Spleen (tissue), 11 donors: Measurements from ENCODE around the gene PCNX3. TPM values are rescaled to one million over a fixed set of nuclear protein-coding genes. Genes with fewer than 3 reads are reported as not detected.
A peak's percentile ranks its signal among the peaks of the same experiment; 100 is the strongest.

Experiments used
- DNase-seq: peaks from one replicate; pipeline ENCODE4 v3.0.0-alpha.2; 2020
- H3K27ac ChIP-seq, 8 donors: fragments of 200-600 bp; sonication (generic) in 7 of 8; 1 replicate in 4 of 8; 2 replicates in 4 of 8; pipeline versions ENCODE4 v1.5.0 to v1.8.0; 2016 to 2021; ENCODE audit warnings: inconsistent platforms in 4 of 8, mild to moderate bottlenecking in 4 of 8, moderate library complexity in 1 of 8
- H3K27me3 ChIP-seq, 7 donors: fragments of 200-600 bp; sonication (generic) in 6 of 7; replicated peaks in 1 of 7; 1 replicate in 4 of 7; 2 replicates in 3 of 7; pipeline versions ENCODE4 v1.5.0 to v1.8.0; 2016 to 2021; ENCODE audit warnings: inconsistent platforms in 3 of 7, mild to moderate bottlenecking in 1 of 7
- H3K36me3 ChIP-seq, 6 donors: fragments of 200-600 bp; sonication (generic) in 5 of 6; 1 replicate in 4 of 6; 2 replicates in 2 of 6; pipeline versions ENCODE4 v1.5.0 to v1.8.0; 2016 to 2021; ENCODE audit warnings: inconsistent platforms in 2 of 6
- H3K4me1 ChIP-seq, 6 donors: fragments of 200-600 bp; sonication (generic) in 5 of 6; 1 replicate in 3 of 6; 2 replicates in 3 of 6; pipeline versions ENCODE4 v1.5.0 to v1.8.0; 2016 to 2021; ENCODE audit warnings: inconsistent platforms in 3 of 6
- H3K4me3 ChIP-seq, 8 donors: fragments of 200-600 bp; sonication (generic) in 7 of 8; 1 replicate in 4 of 8; 2 replicates in 4 of 8; pipeline versions ENCODE4 v1.5.0 to v1.8.0; 2016 to 2021; ENCODE audit warnings: inconsistent platforms in 4 of 8, mild to moderate bottlenecking in 4 of 8, moderate library complexity in 2 of 8
- H3K9me3 ChIP-seq, 8 donors: fragments of 200-600 bp; sonication (generic) in 7 of 8; 1 replicate in 4 of 8; 2 replicates in 4 of 8; pipeline versions ENCODE4 v1.5.0 to v1.8.0; 2016 to 2021; ENCODE audit warnings: inconsistent platforms in 4 of 8
- POLR2A ChIP-seq, 3 donors: fragments of 450-650 bp; IDR thresholded peaks; one replicate each; pipeline ENCODE4 v1.5.1; 2017; ENCODE audit warnings: antibody characterized with exemption in 3 of 3, mild to moderate bottlenecking in 1 of 3
- POLR2AphosphoS5 ChIP-seq, 3 donors: sonication (generic); formaldehyde crosslinking; IDR thresholded peaks; one replicate each; pipeline ENCODE4 v1.5.1; 2017; ENCODE audit warnings: antibody characterized with exemption in 3 of 3
- WGBS, 5 donors: extraction: QIAGEN DNeasy Blood & Tissue Kit in 3 of 5; methylation state at CpG; one replicate each; pipeline versions ENCODE4 v1.1.5 to v1.1.7; 2013 to 2018; 5-methylcytosine and 5-hydroxymethylcytosine counted together
- intact Hi-C: fragments of 100-400 bp; cut with DNase I; formaldehyde crosslinking; loops from one replicate; pipeline ENCODE4 v1.15.0; 2023; ENCODE audit warnings: low total_unique reads
- polyA plus RNA-seq, 3 donors: library from polyadenylated mRNA; stranded (reverse); fragments of 200-250 nt; gene quantifications; one replicate each; pipeline ENCODE4 v1.2.1, GENCODE V29; 2013
- total RNA-seq, 7 donors: library from RNA; depleted of rRNA in 3 of 7; stranded (reverse); fragments of >200 nt in 3 of 7; fragmentation: NEBNext Ultra II Directional in 4 of 7; extraction: Animal tissue kit (Norgen Biotek cat#: 25700) in 4 of 7; gene quantifications; one replicate each; pipeline versions ENCODE4 v1.1.0 to v1.2.1, GENCODE V29; 2016 to 2021
- TF ChIP-seq, protein P1 (sequence below), 11 experiments: fragments of 200-600 bp in 7 of 11; fragments of 450-650 bp in 4 of 11; sonication (generic) in 4 of 11; IDR thresholded peaks in 8 of 11; conservative IDR thresholded peaks in 3 of 11; 1 replicate in 7 of 11; 2 replicates in 4 of 11; pipeline versions ENCODE4 v1.4.0 to v1.8.0; 2016 to 2021; ENCODE audit warnings: antibody characterized with exemption in 11 of 11, inconsistent platforms in 4 of 11, mild to moderate bottlenecking in 1 of 11
- donor health status: healthy with polysubstance abuse.
- donor health status: DM: no; HTN: no; CAD: no; lungs with moderate emphysema.
- donor health status: DM: no; HTN: no; CAD: no.
- donor health status: Bipolar disorder and iron deficiency.
- donor health status: healthy.
- donor health status: DM: no; HTN: no; CAD: no.
- donor health status: DM: yes; HTN: yes; CAD: no.

The PCNX3 gene
- total and polyA plus RNA-seq, 10 donors = 9.2 to 51.3 (median 46.9) TPM

GRCh38 chr11:65646288-65646957, 30.8 kb downstream of the PCNX3 start:
- Histone ChIP-seq H3K4me3 (peak overlapping the region in 2 of 8 donors; percentile 28 to 56), H3K4me1 (peaks cover 20 to 92% (median 59%) of the 10 kb centered on the region in 6 donors), H3K27me3 (no peaks in the 10 kb centered on the region), H3K36me3 (peaks cover 10 to 100% (median 95%) of the 10 kb centered on the region in 6 donors), H3K9me3 (no peaks in the 10 kb centered on the region), H3K27ac (peak overlapping the region in 5 of 8 donors; percentile 25 to 79 (median 69))
- WGBS, 5 donors = 94 to 97% (median 95%) methylated on average over 24 to 68 of the region's 68 CpGs
- DNase-seq = peak; percentile 74
- intact Hi-C loops = no loop called here
- TF ChIP-seq, protein P1, sequence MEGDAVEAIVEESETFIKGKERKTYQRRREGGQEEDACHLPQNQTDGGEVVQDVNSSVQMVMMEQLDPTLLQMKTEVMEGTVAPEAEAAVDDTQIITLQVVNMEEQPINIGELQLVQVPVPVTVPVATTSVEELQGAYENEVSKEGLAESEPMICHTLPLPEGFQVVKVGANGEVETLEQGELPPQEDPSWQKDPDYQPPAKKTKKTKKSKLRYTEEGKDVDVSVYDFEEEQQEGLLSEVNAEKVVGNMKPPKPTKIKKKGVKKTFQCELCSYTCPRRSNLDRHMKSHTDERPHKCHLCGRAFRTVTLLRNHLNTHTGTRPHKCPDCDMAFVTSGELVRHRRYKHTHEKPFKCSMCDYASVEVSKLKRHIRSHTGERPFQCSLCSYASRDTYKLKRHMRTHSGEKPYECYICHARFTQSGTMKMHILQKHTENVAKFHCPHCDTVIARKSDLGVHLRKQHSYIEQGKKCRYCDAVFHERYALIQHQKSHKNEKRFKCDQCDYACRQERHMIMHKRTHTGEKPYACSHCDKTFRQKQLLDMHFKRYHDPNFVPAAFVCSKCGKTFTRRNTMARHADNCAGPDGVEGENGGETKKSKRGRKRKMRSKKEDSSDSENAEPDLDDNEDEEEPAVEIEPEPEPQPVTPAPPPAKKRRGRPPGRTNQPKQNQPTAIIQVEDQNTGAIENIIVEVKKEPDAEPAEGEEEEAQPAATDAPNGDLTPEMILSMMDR (IDR thresholded peaks at IDR 0.05 in 8 of 11, conservative IDR thresholded peaks at IDR 0.05 in 3 of 11) = no peak
- TF ChIP-seq POLR2A (IDR thresholded peaks at IDR 0.05) (no peak), POLR2AphosphoS5 (IDR thresholded peaks at IDR 0.05) (peak in 2 of 3 donors; percentile 49 to 53)

DNA sequence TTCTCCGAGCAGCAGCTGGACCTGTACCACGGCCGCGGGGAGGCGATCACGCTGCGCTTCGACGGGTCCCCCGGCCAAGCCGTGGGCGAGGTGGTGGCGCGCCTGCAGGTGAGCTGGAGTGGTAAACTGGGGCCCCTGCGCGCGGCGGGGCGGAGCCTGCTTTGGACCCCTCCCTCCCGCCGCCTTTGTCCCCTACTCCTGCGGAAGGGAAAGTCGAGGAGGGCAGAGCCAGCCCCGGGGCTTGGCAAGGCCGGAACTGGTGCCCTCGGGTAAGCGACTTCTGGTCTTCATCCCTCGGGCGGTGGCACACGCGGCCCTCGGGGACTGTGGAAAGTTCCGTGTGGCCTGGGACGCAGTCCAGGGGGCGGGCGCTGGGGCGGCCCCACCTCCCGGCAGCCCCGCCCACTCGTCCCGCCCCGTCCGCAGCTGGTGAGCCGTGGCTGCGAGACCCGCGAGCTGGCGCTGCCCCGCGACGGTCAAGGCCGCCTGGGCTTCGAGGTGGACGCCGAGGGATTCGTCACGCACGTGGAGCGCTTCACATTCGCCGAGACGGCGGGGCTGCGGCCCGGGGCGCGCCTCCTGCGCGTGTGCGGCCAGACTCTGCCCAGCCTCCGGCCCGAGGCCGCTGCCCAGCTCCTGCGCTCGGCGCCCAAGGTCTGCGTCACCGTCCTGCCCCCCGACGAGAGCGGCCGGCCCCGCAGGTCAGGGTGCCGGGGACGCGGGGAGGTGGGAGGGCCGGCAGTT, 31.6 kb downstream of the PCNX3 start:
- Histone ChIP-seq H3K4me1 (peaks cover 20 to 92% (median 59%) of the 10 kb centered on the region in 6 donors), H3K27me3 (no peaks in the 10 kb centered on the region), H3K4me3 (peak overlapping the region in 4 of 8 donors; percentile 1 to 56 (median 31)), H3K27ac (peak overlapping the region in 6 of 8 donors; percentile 25 to 79 (median 55)), H3K9me3 (no peaks in the 10 kb centered on the region), H3K36me3 (peaks cover 10 to 98% (median 91%) of the 10 kb centered on the region in 6 donors)
- peak; percentile 83 for DNase-seq
- TF ChIP-seq POLR2AphosphoS5 (IDR thresholded peaks at IDR 0.05) (peak in 2 of 3 donors; percentile 45 to 65), POLR2A (IDR thresholded peaks at IDR 0.05) (no peak)
- TF ChIP-seq, protein P1 (IDR thresholded peaks at IDR 0.05 in 8 of 11, conservative IDR thresholded peaks at IDR 0.05 in 3 of 11) = no peak
- WGBS, 5 donors = 71 to 88% (median 77%) methylated on average over 55 to 87 of the region's 87 CpGs
- intact Hi-C loops = no loop called here

- Histone ChIP-seq H3K4me3 (no peak overlapping the region), H3K36me3 (peaks cover 10 to 85% (median 75%) of the 10 kb centered on the region in 6 donors), H3K4me1 (peaks cover 29 to 92% (median 60%) of the 10 kb centered on the region in 6 donors), H3K27me3 (no peaks in the 10 kb centered on the region), H3K9me3 (no peaks in the 10 kb centered on the region), H3K27ac (peak overlapping the region in 4 of 8 donors; percentile 93 to 99 (median 97))
- TF ChIP-seq POLR2AphosphoS5 (IDR thresholded peaks at IDR 0.05) = peak in 1 of 3 donors; percentile 23
- TF ChIP-seq, protein P1 (IDR thresholded peaks at IDR 0.05 in 8 of 11, conservative IDR thresholded peaks at IDR 0.05 in 3 of 11) = no peak
- DNase-seq = peak; percentile 74
- 71 to 91% (median 86%) methylated on average over 7 to 12 of the region's 12 CpGs for WGBS, 5 donors
- intact Hi-C loops = no loop called here
These were observed 33.5 kb downstream of the PCNX3 start for GRCh38 chr11:65648997-65649493.
